HG03064 (cell line): Measurements from ENCODE around the gene TENM4.

Experiments
- ATAC-seq: cut with Tn5 transposase; IDR thresholded peaks from one replicate; pipeline ENCODE4 v1.9.1; 2021; ENCODE audit warnings: low read depth; ENCODE audit not compliant: unreplicated experiment

The TENM4 gene

DNA sequence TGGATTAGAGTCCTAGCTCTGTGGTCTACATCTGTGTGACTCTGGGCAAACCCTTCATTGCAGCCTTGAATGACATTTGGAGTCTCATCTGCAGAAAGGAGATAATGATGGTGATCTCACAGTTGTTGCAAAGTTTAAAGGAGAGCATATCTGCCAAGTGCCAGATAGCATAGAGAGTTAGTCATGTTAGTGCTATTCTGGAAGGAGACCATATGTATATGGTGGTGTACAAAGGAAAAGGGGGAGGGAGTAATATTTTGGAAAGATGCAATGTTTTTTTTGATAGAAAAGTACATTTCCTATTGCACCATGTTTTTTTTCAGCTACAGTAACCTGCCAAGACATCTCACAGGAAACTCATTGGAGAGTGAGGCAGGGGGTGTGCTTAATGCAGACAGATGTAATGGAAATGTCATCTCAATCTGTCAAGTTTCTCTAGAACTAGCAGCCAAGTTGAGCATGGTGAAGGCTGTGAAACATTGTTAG, 774.1 kb downstream of the TENM4 start:
- no peak for ATAC-seq

DNA sequence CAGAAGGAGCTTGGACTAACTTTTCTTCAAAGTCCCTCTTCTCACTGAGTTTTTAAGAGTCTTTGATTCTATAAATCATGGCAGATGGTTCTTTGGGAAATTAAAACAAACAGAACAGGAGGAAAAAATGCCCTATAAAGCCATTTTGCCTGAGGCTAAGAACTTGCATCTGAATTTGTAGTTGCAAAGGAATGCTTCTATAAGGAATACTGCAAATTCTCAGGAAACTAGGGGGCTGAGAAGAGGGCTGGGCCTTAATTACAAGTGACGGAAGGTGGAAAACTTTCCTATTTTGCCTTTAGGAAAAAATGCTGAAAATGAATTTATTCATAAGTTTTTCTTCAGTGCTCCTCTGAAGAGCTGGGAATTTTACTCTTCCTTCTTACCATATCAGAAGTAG, 776.2 kb downstream of the TENM4 start:
- ATAC-seq = no peak

DNA sequence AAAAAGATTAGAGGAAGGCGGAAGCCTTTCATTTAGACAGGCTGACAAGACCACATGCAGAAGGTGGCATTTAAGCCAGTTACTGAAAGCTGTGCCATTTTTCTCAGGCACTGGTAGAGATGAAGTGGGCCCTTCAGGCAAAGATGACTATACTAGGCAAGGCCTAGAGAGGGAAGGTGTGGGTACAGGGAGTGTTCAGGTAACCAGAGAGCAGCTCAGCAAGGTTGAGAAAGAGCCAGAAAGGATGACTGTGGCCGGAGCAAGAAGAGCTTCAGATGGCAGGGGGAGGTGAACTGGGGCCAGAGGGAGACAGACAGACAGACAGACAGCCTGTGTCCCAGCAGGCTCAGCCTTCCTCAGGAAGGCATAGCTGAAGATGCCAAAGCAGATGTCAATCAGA, 778.0 kb downstream of the TENM4 start:
- ATAC-seq = no peak

DNA sequence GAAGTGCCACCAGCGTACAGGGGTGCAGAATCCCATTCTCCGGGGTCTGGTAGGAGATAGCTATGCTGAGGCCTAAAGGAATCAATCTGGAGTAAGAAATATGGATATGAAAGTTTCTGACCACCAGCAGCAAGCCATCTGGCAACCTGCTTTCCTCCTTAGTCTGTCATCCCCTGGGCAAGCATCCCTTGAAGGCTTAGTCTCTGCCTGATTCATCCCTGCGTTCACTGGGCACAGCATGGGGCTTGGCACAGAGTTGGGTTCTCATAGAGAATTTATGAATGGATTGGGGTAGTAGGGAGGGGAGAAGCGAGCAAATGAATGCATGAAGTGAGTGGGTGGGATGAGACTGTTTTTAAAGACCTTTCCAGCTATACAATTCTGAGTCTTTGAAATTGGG, 780.4 kb downstream of the TENM4 start:
- no peak for ATAC-seq

DNA sequence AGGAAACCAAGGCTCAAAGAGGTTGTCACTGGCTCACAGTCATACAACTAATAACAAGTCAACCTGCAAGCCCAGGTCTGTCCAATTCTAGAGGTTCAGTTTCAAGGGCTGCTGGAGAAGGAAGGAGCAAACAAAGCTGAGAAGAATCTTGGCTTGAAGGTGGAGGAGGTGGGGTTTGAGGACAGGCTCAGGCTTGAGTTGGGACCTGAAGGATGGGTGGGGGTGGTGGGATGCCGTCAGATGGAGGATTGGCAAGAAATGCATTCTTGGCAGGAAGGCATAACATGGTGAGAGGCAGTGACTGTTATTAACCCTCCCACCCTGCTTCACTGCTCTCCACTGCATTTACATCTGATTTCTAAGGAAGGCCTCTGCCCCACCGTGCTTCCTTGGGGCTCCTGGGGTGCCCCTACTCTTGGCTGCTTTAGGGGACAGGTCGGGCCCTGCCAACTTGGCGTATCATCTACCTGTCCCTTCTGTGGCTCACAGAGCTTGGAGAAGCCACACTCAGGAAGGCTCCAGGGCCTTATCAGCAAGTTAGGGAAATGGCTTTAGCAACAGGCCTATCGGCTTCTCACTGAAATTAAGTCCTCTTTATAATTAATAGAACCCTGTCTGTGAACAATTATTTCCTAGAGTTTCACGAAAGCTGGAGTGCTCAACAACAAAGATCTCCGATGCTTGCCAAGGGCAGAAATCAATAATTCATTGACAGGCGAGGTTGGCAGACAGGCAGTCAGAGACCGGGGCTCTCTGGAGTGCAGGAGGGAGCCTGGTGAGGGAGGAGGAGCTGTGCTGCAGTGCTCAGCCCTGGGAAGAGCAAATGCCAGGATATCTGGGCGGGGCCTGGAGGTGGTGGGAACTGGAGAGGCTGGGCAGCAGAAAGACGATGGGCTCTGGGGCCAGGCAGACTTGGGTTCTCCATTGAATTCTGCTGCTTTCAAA, 781.2 kb downstream of the TENM4 start:
- ATAC-seq = no peak

DNA sequence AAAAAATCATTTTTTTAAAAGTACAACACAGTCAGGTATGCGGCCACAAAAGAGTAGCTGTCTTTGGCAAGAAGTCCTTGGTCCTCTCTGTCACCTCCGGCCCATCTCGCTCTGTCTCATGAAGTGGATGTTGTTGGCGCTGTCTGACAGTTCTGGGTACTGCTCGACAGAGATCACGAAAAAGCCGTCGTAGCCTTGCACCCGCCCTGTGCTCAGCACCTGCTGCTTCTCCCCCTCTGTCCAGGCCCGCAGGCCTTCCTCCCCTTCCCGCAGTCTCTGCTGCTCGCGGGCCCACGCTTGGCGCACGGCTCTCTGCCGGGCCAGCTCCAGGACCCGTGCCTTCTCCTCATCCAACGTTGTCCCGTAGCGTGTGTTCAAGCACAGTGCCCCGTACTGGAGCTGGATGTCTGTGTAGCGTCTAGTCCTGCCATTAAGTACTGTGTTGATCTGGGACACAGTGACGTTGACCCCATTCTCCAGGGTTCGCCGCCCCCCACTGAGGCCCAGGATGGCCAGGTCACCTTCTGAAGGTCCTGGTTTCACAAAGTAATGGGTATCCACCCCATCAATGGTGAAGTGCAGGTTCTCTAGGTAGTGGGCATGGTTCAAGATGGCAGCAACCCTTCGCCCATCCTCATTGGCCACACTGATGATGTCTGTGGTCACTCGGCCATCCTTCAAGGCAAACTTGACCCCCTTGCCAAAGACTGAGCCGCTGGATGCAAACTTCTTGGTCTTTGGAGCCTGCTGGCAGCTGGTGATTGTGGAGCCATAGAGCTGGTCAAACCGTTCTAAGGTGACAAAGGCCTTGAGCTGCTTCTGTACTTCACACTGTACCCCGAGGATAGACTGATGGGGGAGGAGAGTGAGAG, 782.6 kb downstream of the TENM4 start:
- no peak for ATAC-seq

DNA sequence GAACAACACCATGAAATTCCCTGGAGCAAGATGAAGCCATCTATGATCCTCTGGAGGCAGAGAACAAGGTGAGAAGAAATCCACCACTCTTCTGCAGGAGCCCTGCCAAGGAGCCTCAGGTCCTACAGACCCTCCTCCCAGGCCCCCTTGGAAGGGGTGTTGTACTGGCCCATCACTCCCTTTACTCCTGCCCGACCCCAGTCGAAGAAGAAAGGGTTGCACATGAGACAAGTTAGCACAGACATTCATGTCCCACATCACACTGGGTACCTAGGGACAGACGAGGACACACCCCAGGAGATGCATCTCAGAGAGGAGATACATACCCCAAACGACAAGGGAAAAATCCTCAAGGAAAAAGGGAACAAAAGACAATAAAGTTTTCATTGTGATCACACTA, 783.4 kb downstream of the TENM4 start:
- ATAC-seq = no peak

DNA sequence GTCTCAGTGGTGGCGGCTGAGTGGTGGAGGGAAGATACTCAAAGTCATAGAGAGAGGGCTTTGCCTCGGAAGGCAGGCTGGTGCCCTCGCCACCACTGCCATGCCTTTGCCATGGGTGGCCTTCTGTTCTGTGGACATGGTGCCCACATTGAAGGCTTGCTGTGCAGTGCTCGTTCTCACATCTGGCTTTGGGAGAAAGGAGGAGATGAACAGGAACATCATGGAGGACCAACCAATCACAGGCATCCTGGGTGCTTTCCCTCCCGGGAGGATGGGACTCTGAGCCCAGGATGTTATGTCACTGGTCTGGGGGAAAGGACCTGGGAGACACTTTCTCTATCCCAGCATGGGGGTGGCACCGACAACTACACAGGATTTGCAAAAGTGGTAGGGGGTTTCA, 783.8 kb downstream of the TENM4 start:
- no peak for ATAC-seq

DNA sequence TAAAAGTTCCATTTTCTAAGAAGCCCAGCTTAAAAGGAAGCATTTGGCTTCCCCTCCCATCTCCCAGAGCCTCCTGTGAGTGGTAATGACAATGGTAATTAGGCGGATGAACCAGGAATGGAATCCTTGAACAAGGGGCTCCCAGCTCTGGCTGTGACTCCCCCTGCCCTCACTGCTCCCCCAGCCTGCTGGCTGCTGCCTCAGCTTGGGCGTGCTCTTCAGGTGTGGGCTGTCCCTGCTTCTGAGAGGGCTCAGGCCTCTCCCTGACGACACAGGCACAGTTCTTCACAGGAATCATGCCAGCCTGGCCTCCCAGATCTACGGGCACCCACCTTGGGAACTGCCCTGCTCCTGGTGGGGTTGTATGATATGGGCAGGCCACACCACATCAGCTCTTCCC, 784.5 kb downstream of the TENM4 start:
- no peak for ATAC-seq

DNA sequence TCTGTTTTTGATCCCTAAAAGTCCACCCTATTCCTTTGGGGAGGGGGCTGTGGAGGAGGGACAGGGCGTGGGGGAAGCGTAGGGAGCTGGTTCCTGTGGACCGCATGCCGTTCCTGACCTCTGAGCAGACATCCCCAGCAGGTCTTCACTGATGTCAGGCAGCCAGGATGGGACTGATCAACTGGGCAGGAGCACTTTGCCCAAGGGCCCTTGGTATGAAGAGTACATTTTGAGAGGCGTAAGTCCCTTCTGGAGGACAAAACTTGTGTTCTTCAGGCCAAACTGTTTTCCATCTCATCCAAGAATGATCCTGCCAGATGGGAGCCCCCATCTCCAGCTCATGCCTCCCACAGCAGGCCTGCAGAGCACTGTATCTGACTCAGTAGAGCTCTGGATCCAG, 785.3 kb downstream of the TENM4 start:
- ATAC-seq = no peak

DNA sequence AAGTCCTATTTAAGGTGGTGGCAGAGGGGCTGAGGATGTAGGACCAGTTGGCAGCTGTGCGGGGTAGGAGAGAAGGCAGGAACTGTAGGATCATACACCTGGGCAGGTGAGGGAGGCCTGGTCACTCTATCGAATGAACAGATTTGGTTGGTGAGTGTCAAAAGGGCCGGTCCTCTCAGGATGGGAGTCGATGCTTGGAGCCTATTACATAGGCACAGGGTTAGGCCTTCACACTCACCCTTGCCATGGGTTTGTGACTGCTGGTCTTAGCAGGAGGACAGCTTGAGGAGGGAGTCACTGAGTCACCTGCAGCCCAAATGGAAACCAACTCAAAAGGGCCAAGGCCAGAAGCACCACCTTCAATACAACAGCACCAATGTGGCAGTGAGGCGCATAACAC, 786.0 kb downstream of the TENM4 start:
- no peak for ATAC-seq

DNA sequence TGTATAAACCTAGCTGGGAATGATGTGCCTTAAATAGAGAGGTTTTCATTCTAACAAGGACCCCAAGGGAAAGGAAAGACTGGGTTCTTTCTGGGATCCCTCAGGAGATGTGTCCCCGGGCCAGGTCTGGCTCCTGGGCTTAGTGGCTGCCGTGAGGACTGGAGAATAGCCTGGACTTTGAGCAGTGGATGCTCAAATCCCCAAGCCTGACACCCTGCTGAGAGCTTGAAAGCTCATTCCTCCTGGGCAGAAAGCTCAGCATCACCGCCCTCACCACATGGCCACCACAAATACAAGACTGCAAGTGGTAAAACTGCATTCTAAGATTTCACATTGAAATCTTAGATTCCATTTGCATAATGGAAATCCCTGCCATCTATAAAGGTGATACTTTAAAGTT, 786.8 kb downstream of the TENM4 start:
- no peak for ATAC-seq

DNA sequence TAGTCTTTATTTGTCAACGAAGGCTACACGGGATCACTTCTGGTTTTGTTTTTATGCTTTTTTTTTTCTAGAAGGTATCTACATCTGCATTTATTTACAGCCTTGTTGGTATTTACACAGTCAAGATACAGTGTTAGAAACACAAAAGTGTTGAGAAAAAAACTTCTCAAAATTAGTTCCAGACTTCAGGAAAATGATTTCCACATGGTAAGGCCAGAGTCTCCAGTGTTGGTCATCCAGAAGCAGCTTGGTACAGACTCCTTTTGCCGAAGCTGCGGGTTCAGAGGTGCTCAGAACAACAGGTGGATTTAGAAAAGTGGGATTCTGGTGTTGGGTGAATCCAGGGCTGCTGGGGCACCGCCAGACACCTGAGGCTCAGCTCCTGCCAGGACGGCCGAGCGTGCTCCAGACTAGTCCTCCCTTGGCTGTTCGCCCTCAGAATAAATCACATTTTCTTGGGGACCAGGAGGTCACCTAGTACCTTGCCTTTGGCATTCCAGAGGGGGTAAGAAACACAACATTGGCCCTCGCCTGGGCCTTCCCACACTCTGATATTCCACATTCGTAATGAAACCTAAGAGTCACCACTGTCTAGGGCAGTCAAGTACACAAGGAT, 787.4 kb downstream of the TENM4 start:
- ATAC-seq = no peak

DNA sequence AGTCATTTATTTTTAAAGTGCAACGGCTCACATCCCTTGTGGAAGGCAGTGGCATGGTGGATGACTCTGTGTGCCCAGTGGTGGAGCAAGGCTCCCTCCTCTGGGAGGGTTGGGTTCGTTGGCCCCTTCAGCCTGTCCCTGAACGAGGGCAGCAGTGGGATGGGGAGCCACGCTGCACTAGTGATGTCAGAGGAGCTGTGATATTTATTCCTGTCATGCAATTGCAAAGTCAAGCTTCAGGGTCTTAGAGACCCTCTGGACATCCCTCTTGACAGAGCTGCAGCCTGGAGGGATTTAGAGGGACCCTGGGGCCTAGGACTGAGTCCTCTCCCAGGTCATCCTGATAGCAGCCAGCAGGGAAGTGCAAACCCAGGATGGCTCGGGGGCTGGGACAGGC, 788.0 kb downstream of the TENM4 start:
- ATAC-seq = no peak

DNA sequence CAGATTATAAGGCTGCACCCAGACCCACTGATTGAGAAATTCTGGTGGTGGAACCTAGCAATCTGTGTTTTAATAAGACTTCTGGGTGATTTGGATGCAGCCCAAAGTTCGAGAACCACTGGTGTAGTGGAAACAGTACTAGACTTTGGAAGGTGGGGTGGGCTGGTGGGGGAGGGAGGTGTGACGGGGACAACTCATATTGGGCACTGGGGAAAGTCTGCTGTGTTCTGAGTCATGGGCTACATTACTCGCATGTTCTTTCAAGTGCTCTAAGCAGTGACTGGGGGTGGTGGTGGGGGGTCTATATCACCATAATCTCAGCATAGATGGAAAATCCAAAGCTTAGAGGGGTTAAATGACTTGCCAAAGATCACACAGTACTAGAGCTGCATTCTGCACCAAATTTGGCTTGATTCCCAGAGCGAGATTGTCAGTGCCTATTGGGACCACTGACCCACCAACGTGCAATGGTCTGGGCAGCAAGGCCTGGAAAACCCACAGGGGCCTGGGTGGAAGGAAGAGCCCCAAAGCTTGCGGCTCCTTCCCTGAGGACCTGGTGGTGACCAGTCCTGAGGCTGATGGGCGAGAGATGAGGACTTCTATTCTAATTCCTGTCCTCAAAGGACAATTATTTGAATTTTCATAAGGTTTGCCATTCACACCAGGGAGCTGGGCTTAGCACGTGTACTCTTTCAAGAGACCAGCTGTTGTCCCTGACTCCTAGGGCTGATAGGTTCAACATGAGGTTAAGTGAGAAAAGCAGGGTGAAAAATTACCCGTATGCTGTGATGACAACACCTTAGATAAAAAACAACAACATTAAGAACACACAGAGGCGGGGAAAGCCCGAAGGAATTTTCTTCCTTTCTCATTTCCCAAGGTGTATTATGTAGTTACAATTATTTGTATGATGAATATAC, 788.6 kb downstream of the TENM4 start:
- ATAC-seq = no peak

DNA sequence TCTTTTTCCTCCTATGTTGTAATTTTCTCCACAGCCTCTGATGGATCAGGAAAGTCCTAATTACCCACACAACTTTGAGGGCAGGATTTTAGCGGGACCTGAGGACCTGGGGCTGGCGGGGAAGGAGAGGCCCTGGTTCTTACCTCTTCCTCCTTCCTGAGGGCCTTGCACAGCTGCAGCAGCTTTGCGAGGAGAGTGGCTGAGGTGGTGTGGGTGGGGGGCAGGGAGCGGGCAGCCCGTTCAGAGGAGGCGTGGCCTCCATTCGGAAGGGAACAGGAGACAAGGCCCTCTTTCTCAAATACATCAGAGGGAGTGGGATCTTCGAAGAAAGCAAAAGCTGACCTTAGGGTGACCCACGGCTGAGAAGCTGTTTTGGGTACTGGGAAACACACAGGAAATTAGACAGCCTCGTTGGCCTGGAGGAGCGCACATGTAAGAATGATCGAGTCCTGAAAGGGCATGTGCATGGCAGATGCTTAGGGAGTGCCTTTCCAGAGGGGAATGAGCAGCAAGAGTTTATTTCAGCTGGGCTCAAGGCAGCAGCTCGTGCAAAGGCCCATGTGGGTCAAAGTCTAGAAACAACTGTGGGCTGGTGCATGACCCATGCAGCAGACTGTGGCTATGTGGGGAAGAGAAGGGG, 789.6 kb downstream of the TENM4 start:
- ATAC-seq = no peak

DNA sequence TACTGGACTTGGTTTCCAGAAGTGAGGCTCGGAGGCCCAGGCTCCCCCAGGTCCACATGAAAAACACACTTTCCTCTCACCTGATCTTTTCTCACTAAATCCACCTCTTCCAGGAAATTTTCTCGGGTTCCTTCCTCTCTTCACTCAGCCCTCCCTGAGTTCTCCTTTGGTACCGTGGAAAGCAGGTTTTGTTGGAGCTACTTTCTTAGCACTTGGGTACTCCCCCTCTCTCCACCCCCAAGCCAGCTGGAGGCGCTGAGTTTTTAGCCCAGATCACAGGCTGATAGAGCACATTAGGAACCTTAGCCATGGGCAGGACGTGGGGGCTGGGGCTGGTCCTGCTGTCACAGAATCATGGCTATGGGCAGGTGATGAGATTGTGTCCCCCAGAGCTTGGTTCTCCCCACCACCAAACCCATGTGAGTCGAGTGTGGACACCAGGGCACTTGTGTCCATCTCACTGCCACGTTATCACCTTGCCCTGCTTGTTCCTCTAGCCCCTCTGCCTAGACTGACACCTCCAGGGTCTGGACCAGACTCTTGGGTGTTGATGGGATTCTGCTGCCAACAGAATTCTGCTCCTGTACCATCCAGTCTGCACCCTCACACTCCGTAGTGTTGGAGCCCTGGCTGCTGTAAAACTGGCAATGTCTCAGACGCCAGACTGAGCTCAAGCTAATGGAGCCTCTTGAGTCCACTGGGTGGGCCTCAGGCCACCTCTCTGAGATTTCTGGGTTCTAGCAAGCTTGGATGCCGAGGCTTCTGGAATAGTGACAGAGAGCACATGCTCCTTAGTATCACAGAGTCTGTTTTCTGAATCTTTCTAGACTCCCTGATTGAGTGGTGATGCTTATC, 791.2 kb downstream of the TENM4 start:
- ATAC-seq = no peak

DNA sequence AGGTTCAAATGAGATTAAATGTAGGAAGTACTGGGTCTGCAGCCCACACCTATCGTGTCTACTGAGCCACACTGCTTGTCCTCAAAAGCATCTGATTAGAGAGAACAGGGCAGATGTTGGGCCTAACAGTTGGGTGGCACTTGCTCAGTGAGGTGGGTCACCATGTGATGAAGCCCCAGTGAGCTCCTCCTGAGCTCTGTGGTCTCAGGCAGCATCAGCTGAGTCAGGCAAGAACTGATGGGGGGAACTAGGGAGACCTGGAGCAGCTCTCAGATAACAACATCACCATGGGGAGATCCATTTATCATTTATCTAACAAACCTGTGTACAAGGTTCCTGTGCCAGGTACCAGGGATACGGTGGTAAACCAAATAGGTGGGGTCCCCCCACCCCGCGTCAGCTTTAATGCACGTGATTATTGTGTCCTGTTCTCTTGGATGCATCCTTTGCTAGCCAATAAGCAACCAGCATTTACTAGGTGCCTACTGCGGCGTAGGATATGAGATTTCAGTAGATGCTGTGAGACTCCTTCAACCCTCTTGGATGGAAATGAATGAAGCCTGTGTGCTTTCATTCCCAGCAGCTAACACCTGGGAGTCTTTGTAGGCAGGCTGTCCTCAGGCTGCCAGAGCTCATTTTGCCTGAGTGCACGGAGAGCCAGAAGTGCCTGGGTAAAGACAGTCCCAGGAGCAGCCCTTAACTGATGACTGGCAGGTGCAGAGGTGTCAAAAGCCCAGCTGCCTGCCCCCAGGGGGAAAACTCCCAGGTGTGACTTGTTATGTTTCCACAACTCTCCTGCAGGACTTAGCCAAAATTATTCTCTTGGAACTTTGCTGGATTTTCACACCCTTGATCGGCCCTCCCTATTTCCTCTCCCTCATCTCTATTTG, 792.6 kb downstream of the TENM4 start:
- no peak for ATAC-seq
